Testis (tissue), 2 donors: ENCODE results near the gene TRPM3.

Source experiments
- POLR2A ChIP-seq: fragments of 450-650 bp; IDR thresholded peaks from one replicate; pipeline ENCODE4 v1.6.1; 2017; ENCODE audit warnings: antibody characterized with exemption, mild to moderate bottlenecking, moderate library complexity
- TF ChIP-seq, protein P1 (sequence below), 3 experiments: fragments of 450-650 bp in 2 of 3; fragments of 200-600 bp in 1 of 3; sonication (generic) in 1 of 3; IDR thresholded peaks; one replicate each; pipeline ENCODE4 v1.5.1; 2016 to 2019; ENCODE audit warnings: antibody characterized with exemption in 3 of 3, mild to moderate bottlenecking in 2 of 3, moderate library complexity in 1 of 3

DNA sequence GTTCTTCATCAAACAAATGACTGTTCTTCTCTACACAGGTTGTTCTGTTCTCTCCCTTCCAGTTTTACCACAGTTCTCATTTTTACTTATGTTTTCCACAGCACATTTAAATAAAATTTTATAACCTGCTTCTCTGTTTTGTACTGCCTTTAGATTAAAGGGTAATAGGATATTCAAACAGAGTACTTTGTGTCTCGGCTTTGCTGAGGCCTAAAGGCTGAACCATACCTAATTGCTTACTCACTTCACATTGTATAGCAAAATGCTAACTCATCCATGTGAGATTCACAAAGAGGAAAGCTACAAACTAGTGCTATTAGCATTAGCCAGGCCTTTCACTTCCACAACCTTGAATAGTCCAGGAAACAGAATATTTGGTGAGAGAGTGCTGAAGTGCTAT is 200.3 kb downstream of the TRPM3 start:
- TF ChIP-seq, protein P1, sequence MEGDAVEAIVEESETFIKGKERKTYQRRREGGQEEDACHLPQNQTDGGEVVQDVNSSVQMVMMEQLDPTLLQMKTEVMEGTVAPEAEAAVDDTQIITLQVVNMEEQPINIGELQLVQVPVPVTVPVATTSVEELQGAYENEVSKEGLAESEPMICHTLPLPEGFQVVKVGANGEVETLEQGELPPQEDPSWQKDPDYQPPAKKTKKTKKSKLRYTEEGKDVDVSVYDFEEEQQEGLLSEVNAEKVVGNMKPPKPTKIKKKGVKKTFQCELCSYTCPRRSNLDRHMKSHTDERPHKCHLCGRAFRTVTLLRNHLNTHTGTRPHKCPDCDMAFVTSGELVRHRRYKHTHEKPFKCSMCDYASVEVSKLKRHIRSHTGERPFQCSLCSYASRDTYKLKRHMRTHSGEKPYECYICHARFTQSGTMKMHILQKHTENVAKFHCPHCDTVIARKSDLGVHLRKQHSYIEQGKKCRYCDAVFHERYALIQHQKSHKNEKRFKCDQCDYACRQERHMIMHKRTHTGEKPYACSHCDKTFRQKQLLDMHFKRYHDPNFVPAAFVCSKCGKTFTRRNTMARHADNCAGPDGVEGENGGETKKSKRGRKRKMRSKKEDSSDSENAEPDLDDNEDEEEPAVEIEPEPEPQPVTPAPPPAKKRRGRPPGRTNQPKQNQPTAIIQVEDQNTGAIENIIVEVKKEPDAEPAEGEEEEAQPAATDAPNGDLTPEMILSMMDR (IDR thresholded peaks at IDR 0.05) = no peak
- no peak for TF ChIP-seq POLR2A
